DMS114 treated with DMSO at 0.1 percent for 48 hours (cell line): ENCODE results near the gene DVL2.

ENCODE experiments used
- DNase-seq: peaks from one replicate; lab custom pipeline; 2025; ENCODE audit not compliant: unreplicated experiment; lab: John Stamatoyannopoulos, UW

Gene DVL2

GRCh38 chr17:7176107-7176840 lies 58.0 kb downstream of the DVL2 start:
- no peak for DNase-seq
